ENCODE data around the gene KEL.

The KEL gene

GRCh38 chr7:142933624-142934023, 28.5 kb downstream of the KEL start, which contains the start of gene TRPV5:
TSS of gene TRPV5 (minus strand) at chr7:142933746. CDS start at chr7:142933459, 287 bp downstream.
- no peak within 1 kb of the TSS; the same call in 1 of the 2 replicates for H3K27ac ChIP-seq
- H3K9ac ChIP-seq: no peak within 1 kb of the TSS

DNA sequence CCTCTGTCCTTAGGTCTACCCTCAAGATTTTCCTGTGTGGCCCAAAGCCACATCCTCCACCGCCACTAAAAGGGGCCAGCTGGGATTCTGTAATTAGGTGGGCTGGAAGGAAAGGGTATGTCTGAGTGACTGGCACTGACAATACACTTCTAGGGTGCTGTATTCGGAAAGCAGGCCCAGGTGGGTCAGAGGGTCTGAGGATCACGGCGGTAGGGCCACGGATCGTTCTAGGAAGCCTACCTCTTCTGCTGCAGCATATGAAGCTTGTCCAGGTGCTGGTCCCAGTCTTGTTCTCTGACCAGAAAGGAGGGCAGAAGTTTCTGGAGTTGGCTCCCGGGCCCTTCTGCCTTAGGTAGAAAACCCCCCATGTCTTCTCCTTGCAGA, 29.1 kb downstream of the KEL start:
- Histone ChIP-seq H3K27ac (no peak overlapping the region), H3K36me3 (no peaks in the 10 kb centered on the region), H4K20me1 (no peaks in the 10 kb centered on the region), H3K9me3 (peaks cover 15% of the 10 kb centered on the region), H3K4me1 (peaks cover 32% of the 10 kb centered on the region), H3K9ac (no peak overlapping the region), H3K27me3 (no peaks in the 10 kb centered on the region), H3K4me2 (peak overlapping the region; percentile 80), H3K4me3 (no peak overlapping the region)
- no peak for TF ChIP-seq Cebpa-rat (IDR thresholded peaks at IDR 0.05)

More at GRCh38 chr7:142933624-142934023, 28.5 kb downstream of the KEL start, which contains the start of gene TRPV5:
- H3K9me3 ChIP-seq: peaks cover 10% of the 10 kb centered on the region
- H3K4me3 ChIP-seq: no peak within 1 kb of the TSS
- no peaks in the 10 kb centered on the region for H4K20me1 ChIP-seq
- peaks cover 29% of the 10 kb centered on the region for H3K4me1 ChIP-seq
- peak within 1 kb of the TSS; percentile 80 for H3K4me2 ChIP-seq
- no peaks in the 10 kb centered on the region for H3K27me3 ChIP-seq
- TF ChIP-seq Cebpa-rat (IDR thresholded peaks at IDR 0.05): no peak
- no peaks in the 10 kb centered on the region for H3K36me3 ChIP-seq

DNA sequence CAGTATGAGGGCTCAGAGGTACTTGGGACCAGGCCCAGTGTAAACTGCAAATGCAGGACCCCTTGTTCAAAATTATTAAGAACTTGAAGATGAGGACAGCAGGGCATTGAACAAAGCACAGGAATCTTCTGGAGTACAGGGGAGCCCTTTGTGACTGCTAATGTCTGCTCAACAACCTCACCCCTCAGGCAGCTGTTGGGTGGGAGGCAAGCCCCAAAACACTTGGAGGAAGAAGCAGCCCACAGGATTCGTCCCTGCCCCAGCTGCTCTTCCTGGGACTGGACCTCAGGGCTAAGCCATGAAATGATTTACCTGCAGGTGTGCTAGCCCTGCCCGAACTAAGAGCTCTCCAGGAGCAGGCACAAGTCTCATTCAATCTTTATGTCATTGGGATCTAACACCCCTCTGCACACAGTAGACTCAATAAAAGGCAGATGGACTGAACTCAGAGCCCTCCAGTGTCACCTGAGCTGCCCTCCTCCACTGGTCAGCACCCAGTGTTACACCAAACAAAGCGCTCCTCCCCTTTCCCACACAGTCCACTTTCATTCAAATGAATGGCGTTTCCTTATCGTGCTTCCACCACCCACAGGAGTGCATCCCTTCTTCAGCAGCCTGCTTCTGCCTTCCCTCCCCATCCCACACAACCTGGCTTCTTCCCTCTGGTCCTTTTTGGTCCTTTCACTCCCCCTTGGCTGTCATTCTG, 29.6 kb downstream of the KEL start:
- H3K4me3 ChIP-seq: no peak overlapping the region
- no peak for TF ChIP-seq Cebpa-rat (IDR thresholded peaks at IDR 0.05)
- peak overlapping the region; percentile 80 for H3K4me2 ChIP-seq
- no peak overlapping the region for H3K9ac ChIP-seq
- no peaks in the 10 kb centered on the region for H3K27me3 ChIP-seq
- no peaks in the 10 kb centered on the region for H3K36me3 ChIP-seq
- peaks cover 37% of the 10 kb centered on the region for H3K4me1 ChIP-seq
- peaks cover 20% of the 10 kb centered on the region for H3K9me3 ChIP-seq
- H3K27ac ChIP-seq: no peak overlapping the region
- H4K20me1 ChIP-seq: no peaks in the 10 kb centered on the region

DNA sequence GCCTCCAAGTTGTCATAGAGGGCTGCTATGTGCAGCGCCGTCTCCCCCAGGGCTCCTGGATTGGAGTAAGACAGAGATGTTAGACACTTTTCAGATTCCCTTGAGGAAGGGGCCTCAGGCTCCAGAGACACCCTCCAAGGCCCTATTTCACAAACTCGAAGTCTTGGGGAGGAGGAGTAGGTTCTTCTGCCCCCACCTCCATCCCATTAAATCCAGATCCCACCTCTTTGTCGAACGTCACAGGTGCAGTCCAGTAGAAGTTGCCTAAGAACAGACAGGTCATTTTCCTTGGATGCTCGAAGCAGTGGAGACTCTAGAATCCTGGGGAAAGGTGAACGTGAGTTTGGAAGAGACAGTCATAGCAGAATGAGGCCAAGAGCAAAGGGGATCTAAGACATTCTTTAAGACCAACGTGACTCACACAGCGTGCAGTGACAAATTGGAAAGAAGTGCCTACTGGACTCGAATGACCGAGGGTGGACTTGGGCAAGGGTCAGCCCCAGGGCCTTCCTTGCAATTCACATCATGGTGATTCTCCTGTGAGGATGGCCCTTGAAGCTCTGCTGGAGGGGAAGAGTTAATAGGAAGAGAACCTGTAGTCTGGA, 31.9 kb downstream of the KEL start:
- H3K9ac ChIP-seq: no peak overlapping the region
- peaks cover 60% of the 10 kb centered on the region for H3K4me1 ChIP-seq
- no peak overlapping the region for H3K4me2 ChIP-seq
- peaks cover 23% of the 10 kb centered on the region for H3K9me3 ChIP-seq
- H4K20me1 ChIP-seq: no peaks in the 10 kb centered on the region
- no peak for TF ChIP-seq Cebpa-rat (IDR thresholded peaks at IDR 0.05)
- H3K4me3 ChIP-seq: no peak overlapping the region
- H3K27me3 ChIP-seq: no peaks in the 10 kb centered on the region
- H3K36me3 ChIP-seq: no peaks in the 10 kb centered on the region
- no peak overlapping the region for H3K27ac ChIP-seq

DNA sequence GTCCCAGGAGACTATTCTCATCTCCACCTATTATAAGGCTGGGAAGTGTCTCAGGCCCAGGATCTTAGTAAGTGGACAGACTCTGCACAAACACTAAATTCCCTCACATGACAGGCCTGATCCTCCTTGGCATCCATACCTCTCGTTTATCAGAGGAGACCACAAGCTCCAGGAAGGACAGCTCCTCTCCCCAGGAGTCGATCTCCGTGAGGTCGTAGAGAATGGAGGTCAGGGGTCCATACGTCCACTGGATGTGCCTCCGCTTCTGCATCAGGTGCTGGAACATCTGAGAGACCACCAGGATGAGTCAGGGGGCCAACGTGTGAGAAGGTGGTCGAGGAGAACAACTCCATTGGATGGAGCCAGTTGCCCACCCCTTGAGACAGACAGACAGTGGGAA, 34.2 kb downstream of the KEL start:
- H3K4me3 ChIP-seq: no peak overlapping the region
- no peaks in the 10 kb centered on the region for H3K27me3 ChIP-seq
- H3K27ac ChIP-seq: peak overlapping the region; percentile 48
- H3K4me2 ChIP-seq: peak overlapping the region; percentile 61
- H3K9me3 ChIP-seq: peaks cover 23% of the 10 kb centered on the region
- H4K20me1 ChIP-seq: no peaks in the 10 kb centered on the region
- no peaks in the 10 kb centered on the region for H3K36me3 ChIP-seq
- no peak overlapping the region for H3K9ac ChIP-seq
- peaks cover 57% of the 10 kb centered on the region for H3K4me1 ChIP-seq
- no peak for TF ChIP-seq Cebpa-rat (IDR thresholded peaks at IDR 0.05)

- Histone ChIP-seq H3K9me3 (peaks cover 23% of the 10 kb centered on the region), H3K27ac (peak overlapping the region; percentile 48), H3K27me3 (no peaks in the 10 kb centered on the region), H4K20me1 (no peaks in the 10 kb centered on the region), H3K4me2 (peak overlapping the region; percentile 61), H3K4me1 (peaks cover 52% of the 10 kb centered on the region), H3K9ac (no peak overlapping the region; the same call in 1 of the 2 replicates), H3K36me3 (no peaks in the 10 kb centered on the region), H3K4me3 (no peak overlapping the region)
- no peak for TF ChIP-seq Cebpa-rat (IDR thresholded peaks at IDR 0.05)
These were observed 34.9 kb downstream of the KEL start for GRCh38 chr7:142927085-142927745.

- TF ChIP-seq Cebpa-rat (IDR thresholded peaks at IDR 0.05): no peak
- peaks cover 50% of the 10 kb centered on the region for H3K4me1 ChIP-seq
These were observed 36.8 kb downstream of the KEL start for GRCh38 chr7:142925413-142925812.

DNA sequence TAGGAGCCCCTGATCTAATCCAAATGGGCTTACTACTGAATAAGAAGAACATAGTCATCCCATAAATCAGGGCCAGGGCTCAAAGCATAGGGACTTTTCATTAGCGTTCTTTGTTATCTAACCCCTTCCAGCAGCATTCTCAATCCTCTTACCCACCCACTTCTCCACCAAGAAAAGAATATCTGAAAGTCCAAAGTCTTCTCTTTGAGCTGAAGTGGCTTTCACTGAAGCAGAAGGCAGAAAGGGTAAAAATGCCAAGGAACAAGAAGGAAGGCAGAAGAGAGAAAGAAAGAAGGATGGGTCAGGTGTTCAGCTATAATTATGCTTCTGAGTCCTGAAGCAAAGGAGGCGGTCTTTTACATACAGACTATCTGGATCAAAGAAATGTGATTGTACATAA, 38.8 kb downstream of the KEL start:
- Histone ChIP-seq H3K4me2 (no peak overlapping the region), H3K27ac (no peak overlapping the region), H3K9ac (no peak overlapping the region), H3K36me3 (no peaks in the 10 kb centered on the region), H3K4me3 (no peak overlapping the region), H3K27me3 (no peaks in the 10 kb centered on the region), H4K20me1 (no peaks in the 10 kb centered on the region), H3K9me3 (peaks cover 10% of the 10 kb centered on the region; the same call in 1 of the 2 replicates), H3K4me1 (peaks cover 50% of the 10 kb centered on the region)
- TF ChIP-seq Cebpa-rat (IDR thresholded peaks at IDR 0.05): no peak

More at GRCh38 chr7:142925413-142925812, 36.8 kb downstream of the KEL start:
- Histone ChIP-seq H3K4me3 (no peak overlapping the region), H3K4me2 (peak overlapping the region; percentile 15; the same call in 1 of the 2 replicates), H3K27ac (no peak overlapping the region), H3K36me3 (no peaks in the 10 kb centered on the region), H3K9me3 (peaks cover 23% of the 10 kb centered on the region), H3K27me3 (no peaks in the 10 kb centered on the region), H3K9ac (no peak overlapping the region), H4K20me1 (no peaks in the 10 kb centered on the region)

- Histone ChIP-seq H3K9me3 (no peaks in the 10 kb centered on the region), H3K4me2 (no peak overlapping the region), H3K27me3 (no peaks in the 10 kb centered on the region), H4K20me1 (no peaks in the 10 kb centered on the region), H3K27ac (no peak overlapping the region), H3K4me1 (peaks cover 18% of the 10 kb centered on the region), H3K4me3 (no peak overlapping the region), H3K9ac (no peak overlapping the region), H3K36me3 (no peaks in the 10 kb centered on the region)
- no peak for TF ChIP-seq Cebpa-rat (IDR thresholded peaks at IDR 0.05)
These were observed 42.5 kb downstream of the KEL start for GRCh38 chr7:142919656-142920055.

- H3K9ac ChIP-seq: no peak overlapping the region
- no peak overlapping the region for H3K27ac ChIP-seq
- TF ChIP-seq Cebpa-rat (IDR thresholded peaks at IDR 0.05): no peak
- no peak overlapping the region for H3K4me2 ChIP-seq
- H4K20me1 ChIP-seq: no peaks in the 10 kb centered on the region
- no peaks in the 10 kb centered on the region for H3K36me3 ChIP-seq
- no peak overlapping the region for H3K4me3 ChIP-seq
- peaks cover 17% of the 10 kb centered on the region for H3K4me1 ChIP-seq
- H3K27me3 ChIP-seq: no peaks in the 10 kb centered on the region
- no peaks in the 10 kb centered on the region for H3K9me3 ChIP-seq
These were observed 43.3 kb downstream of the KEL start for GRCh38 chr7:142918901-142919300.
